ENCODE measurements around the gene ETFB. TPM values are rescaled to one million over a fixed set of nuclear protein-coding genes. Genes with fewer than 3 reads are reported as not detected.

Gene ETFB
- total and polyA plus RNA-seq, 10 of the 15 experiments (the other 5 are each of a cell fraction or from before 2014, with no cell fraction given), result 15.1 to 166 (median 87.8) TPM

DNA sequence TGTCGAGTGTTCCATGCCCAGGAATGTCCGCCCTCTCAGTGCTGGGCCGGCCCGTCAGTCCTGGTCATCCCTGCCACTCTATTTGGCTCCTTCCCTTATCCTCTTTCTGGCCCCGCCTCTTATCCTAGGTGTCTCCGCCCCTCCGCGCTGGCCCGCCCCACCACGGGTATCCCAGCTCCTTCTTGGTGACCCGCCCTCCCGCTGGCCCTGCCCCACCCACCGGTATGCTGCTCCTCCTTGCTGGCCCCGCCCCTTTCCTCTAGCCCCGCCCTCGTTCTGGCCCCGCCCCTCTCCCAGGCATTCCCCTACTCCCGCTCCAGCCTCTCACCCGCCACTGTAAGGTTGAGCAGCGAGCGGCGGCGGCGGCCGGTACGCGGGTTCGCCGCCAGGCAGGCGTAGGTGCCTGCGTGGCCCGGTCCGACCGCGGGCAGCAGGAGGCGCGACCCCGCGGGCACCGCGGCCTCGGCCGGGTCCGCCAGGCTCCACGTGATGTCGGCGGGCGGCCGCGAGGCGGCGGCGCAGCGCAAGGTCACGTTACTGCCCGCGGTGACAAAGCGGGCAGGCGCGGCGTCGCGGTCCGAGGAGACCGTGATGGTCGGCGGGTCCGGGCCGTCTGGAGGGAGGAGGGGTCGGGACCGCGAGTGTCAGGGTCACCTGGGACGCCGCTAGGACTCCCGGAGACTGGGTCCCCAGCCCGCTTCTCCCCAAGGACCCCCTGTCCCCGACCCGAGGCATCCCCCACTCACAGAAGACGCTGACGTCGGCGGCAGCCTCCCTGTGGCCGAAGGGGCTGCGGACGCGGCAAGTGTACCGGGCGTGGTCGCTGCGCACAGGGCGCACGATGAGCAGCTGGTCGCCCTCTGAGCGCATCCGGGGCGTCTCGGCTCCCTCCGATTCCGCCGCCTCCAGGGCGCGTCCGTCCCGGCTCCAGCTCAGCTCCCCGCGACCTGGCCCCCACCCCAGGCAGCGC is 26.2 kb downstream of the ETFB start (continued):
- TF ChIP-seq CBX3 (IDR thresholded peaks at IDR 0.05; ENCODE audit: borderline replicate concordance, low read depth) (no peak), TAF1 (IDR thresholded peaks at IDR 0.05; ENCODE audit: borderline replicate concordance, low read depth, low read length) (no peak), IKZF2 (IDR thresholded peaks at IDR 0.05) (no peak), SREBF2 (IDR thresholded peaks at IDR 0.05; ENCODE audit: low read length) (no peak), PML (IDR thresholded peaks at IDR 0.05; ENCODE audit: low read length) (no peak), STAT3 (IDR thresholded peaks at IDR 0.05; ENCODE audit: low read depth, low read length) (no peak), RELA (IDR thresholded peaks at IDR 0.05; ENCODE audit: borderline replicate concordance, partially characterized antibody) (peak; percentile 62), SRF (IDR thresholded peaks at IDR 0.05; ENCODE audit: low read depth in 2 of 2, low read length in 2 of 2) (no peak), BRCA1 (IDR thresholded peaks at IDR 0.05; ENCODE audit: low read depth, low read length) (no peak), NRF1 (conservative IDR thresholded peaks at IDR 0.05; ENCODE audit: low read depth, low read length) (no peak), BCL11A (IDR thresholded peaks at IDR 0.05; ENCODE audit: low read depth, low read length) (no peak), PAX8 (IDR thresholded peaks at IDR 0.05) (no peak), YBX1 (IDR thresholded peaks at IDR 0.05) (no peak), DPF2 (IDR thresholded peaks at IDR 0.05) (peak; percentile 81), SMARCA5 (IDR thresholded peaks at IDR 0.05) (0 out of 2 replicates have a peak, but pooled peaks have one; percentile 63), YY1 (IDR thresholded peaks at IDR 0.05; ENCODE audit: low read depth, low read length) (no peak), FOS (IDR thresholded peaks at IDR 0.05; ENCODE audit: borderline replicate concordance, extremely low read depth, insufficient read length) (no peak), SIX5 (IDR thresholded peaks at IDR 0.05; ENCODE audit: low read depth, low read length, severe bottlenecking) (no peak), NFIC (IDR thresholded peaks at IDR 0.05; ENCODE audit: low read depth, low read length) (no peak)
- TF ChIP-seq, protein P1, sequence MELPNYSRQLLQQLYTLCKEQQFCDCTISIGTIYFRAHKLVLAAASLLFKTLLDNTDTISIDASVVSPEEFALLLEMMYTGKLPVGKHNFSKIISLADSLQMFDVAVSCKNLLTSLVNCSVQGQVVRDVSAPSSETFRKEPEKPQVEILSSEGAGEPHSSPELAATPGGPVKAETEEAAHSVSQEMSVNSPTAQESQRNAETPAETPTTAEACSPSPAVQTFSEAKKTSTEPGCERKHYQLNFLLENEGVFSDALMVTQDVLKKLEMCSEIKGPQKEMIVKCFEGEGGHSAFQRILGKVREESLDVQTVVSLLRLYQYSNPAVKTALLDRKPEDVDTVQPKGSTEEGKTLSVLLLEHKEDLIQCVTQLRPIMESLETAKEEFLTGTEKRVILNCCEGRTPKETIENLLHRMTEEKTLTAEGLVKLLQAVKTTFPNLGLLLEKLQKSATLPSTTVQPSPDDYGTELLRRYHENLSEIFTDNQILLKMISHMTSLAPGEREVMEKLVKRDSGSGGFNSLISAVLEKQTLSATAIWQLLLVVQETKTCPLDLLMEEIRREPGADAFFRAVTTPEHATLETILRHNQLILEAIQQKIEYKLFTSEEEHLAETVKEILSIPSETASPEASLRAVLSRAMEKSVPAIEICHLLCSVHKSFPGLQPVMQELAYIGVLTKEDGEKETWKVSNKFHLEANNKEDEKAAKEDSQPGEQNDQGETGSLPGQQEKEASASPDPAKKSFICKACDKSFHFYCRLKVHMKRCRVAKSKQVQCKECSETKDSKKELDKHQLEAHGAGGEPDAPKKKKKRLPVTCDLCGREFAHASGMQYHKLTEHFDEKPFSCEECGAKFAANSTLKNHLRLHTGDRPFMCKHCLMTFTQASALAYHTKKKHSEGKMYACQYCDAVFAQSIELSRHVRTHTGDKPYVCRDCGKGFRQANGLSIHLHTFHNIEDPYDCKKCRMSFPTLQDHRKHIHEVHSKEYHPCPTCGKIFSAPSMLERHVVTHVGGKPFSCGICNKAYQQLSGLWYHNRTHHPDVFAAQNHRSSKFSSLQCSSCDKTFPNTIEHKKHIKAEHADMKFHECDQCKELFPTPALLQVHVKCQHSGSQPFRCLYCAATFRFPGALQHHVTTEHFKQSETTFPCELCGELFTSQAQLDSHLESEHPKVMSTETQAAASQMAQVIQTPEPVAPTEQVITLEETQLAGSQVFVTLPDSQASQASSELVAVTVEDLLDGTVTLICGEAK (IDR thresholded peaks at IDR 0.05; ENCODE audit: borderline replicate concordance), result no peak
- TF ChIP-seq, protein P2, sequence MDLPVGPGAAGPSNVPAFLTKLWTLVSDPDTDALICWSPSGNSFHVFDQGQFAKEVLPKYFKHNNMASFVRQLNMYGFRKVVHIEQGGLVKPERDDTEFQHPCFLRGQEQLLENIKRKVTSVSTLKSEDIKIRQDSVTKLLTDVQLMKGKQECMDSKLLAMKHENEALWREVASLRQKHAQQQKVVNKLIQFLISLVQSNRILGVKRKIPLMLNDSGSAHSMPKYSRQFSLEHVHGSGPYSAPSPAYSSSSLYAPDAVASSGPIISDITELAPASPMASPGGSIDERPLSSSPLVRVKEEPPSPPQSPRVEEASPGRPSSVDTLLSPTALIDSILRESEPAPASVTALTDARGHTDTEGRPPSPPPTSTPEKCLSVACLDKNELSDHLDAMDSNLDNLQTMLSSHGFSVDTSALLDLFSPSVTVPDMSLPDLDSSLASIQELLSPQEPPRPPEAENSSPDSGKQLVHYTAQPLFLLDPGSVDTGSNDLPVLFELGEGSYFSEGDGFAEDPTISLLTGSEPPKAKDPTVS (IDR thresholded peaks at IDR 0.05; ENCODE audit: low read depth, low read length), result no peak
- TF ChIP-seq, protein P3, sequence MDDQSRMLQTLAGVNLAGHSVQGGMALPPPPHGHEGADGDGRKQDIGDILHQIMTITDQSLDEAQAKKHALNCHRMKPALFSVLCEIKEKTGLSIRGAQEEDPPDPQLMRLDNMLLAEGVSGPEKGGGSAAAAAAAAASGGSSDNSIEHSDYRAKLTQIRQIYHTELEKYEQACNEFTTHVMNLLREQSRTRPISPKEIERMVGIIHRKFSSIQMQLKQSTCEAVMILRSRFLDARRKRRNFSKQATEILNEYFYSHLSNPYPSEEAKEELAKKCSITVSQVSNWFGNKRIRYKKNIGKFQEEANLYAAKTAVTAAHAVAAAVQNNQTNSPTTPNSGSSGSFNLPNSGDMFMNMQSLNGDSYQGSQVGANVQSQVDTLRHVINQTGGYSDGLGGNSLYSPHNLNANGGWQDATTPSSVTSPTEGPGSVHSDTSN (IDR thresholded peaks at IDR 0.05; ENCODE audit: insufficient replicate concordance, low read depth, low read length), result peak; percentile 55
